NOMO-1 (cell line): ENCODE data around the gene KLHL22.

Experiments
- DNase-seq, 2 experiments: peaks; one replicate each; lab custom pipeline; 2025; ENCODE audit not compliant: unreplicated experiment in 2 of 2; lab: John Stamatoyannopoulos, UW

The KLHL22 gene

DNA sequence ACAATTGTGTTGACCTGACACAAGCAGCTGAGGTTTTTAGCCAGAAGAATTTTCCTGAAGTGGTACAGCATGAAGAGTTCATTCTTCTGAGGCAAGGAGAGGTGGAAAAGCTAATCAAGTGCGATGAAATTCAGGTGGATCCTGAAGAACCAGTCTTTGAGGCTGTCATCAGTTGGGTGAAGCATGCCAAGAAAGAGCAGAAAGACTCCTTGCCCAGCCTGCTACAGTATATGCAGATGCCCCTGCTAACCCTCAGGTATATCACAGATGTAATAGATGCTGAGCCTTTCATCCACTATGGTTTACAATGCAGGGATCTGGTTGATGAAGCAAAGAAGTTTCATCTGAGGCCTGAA lies 45.1 kb downstream of the KLHL22 start:
- no peak for DNase-seq

- DNase-seq = no peak
These were observed 45.6 kb downstream of the KLHL22 start for GRCh38 chr22:20449819-20450550.

DNA sequence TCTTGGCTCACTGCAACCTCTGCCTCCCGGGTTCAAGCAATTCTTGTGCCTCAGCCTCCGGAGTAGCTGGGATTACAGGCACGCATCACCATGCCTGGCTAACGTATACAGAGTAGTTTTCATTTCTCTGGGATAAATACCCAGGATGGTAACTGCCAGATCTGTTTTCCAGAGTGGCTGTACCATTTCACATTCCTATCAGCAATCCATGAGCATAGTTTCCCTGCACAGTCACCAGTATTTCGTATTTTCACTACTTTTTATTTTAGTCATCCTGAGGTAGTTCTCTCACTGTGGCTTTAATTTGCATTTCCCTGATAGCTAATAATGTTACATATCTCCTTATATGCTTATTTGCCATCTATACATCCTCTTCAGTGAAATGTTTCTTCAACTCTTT lies 47.0 kb downstream of the KLHL22 start:
- no peak for DNase-seq

- no peak for DNase-seq
These were observed 49.1 kb downstream of the KLHL22 start for GRCh38 chr22:20446383-20446970.

- no peak for DNase-seq
These were observed 51.3 kb downstream of the KLHL22 start for GRCh38 chr22:20444325-20444724.

DNA sequence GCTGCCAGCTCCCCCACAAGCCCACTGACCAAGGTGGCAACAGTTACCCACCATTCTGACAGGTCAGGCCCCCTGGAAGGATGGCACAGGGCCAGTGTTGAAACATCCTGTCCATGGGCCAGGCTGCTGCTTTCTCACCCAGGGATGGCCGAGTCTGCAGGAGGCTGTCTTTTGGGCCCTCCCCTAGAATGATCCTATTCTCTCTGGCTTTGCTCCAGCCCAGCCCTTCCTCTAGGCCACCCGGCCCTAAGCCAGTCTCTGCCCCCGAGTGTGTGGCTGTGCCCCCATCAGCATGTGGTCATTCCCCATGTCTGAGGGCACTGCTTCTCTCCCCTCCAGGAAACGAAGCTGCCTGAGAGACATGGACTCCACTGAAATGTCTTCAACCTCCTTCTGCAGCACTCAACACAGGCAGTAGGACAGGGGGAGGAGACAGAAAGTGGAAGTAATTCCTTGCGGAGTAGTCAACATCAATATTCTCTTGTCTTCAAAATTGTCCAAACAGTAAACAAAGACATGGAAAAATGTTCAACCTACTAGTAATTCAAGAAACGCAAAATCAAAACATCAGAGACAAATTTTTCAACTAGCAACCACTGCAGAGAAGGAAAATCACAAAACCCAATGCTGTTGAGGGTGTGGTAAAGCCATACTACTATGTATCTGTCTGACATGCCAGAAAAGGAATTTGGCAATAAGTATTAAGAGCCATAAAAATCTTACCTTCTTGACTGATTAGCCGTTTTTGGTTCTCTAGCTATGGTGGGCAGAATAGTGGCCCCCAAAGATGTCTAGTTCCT lies 52.9 kb downstream of the KLHL22 start:
- no peak for DNase-seq

DNA sequence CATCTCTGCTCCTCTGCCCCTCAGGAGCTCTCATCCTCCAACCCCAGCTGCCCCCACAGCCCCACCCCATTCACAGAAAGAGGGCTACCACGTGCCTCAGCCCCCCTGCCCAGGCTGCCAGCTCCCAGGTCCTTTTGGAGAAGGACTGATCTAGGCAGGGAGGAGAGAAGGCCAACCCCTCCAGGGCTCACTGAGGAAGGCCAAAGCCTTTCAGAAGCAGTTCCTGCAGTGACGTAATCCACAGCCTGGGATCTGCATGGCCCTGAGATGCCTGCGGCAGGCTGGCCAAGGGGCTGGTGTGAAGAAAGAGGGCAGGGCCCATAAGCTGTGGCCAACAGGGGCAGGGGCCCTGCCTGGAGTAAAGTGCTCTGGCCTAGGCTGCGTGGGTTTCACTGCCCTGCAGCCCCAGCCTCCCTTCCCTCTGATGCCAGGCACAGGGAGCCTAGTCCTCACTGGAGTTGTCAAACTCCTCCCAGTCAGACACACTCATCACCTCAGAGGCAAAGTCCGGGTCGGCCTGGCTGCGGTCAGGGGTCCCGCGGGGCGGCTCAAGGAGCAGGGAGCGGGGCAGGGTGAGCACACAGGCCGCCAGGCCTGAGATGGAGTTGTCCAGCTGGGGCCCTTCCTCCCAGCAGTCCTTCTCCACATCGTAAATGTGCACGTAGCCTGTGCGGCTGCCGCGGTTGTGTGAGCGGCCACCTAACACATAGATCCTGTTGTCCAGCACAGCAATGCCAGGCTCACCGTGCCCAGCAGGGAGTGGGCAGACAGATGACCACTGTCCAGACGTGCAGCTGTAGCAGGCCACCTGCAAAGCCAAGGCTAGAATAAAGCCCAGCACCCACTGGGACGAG lies 53.7 kb downstream of the KLHL22 start:
- no peak for DNase-seq

- no peak for DNase-seq
These were observed 54.7 kb downstream of the KLHL22 start for GRCh38 chr22:20440637-20441591.

GRCh38 chr22:20439928-20440575 lies 55.5 kb downstream of the KLHL22 start:
- DNase-seq = no peak

GRCh38 chr22:20439556-20439927 lies 56.1 kb downstream of the KLHL22 start:
- DNase-seq = no peak

DNA sequence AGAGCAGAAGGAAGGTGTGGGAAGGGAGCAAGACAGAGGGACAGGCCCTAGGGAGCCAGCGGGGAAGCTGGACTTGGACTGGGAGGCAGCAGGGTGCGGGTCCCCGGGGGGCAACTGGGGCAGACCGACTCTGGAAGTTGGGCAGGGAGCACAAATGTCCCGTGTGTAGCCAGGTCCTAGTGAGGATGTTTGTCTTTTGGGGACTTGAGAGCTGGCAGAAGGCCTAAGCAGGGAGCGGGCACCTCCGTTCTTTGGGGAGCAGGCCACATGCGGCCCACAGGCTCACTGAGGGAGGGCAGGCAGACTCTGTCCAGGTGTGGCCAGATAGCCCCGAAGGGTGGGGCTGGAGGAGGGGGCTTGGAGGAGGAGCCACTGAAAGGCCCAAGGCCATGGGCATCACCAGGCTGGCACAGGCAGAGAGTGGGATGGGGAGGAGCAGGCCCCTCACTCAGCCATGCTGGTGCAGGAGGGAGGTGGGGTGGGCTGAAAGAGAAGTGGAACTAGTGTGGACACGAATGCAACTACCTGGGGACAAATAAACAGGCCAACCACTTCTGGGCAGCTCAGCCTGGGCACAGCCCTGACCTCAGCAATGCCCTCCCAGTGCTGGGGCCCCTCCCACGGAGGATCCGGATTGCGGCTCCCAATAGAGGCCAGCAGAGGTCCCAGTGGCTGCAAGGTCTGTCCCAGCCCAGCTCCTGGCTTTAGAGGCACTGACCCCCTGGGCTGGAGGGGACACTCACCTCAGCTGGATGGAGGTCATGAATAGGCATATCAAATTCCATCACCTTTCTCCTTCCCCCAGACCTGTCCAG lies 56.7 kb downstream of the KLHL22 start:
- no peak for DNase-seq

- DNase-seq = no peak
These were observed 57.2 kb downstream of the KLHL22 start for GRCh38 chr22:20438427-20438677.

- no peak for DNase-seq
These were observed 57.8 kb downstream of the KLHL22 start, which contains the start of gene SCARF2 for GRCh38 chr22:20437613-20438426. Gene SCARF2, minus strand, starts transcription at chr22:20437825. Its CDS starts 71 bp downstream, at chr22:20437754.

DNA sequence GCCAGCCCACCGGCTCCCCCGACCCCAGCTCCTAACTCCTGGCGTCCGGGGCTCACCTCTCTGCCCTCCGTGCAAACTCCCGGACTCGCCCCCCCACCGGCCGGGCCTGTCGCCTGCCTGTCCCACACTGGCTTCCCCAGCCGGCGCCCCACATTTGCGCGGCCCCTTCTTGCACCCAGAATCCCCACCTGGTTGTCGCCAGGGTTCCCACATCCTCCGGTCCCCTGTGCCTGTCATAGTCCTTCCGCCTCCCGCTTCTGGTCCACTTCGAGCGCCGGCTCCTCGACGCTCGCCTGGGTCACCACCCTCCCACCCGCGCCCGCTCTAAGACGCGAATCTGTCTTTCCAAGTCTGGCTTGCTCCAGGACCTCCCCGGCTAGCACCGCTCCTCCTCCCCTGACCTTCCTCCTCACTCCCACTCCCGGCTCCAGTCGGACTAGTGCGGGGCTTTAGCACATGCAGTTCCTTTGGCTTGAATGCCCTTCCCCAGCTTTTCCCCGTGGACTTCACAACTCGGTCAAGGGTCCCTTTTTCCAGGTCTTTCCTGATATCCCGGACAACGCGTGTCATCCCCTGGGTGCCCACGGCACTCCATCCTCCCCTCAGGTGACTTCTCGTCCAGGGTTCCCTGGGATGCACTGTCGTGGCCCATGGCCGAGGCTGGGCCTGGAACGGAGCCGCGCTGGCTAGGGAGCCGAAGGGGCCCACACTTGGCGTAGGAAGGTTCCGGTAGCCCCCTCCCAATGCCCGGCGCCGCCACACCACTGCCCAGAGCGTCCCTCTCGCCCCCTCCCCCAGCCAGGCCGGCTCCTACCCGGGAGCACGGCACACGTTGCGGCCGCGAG lies 58.6 kb downstream of the KLHL22 start:
- DNase-seq = peak in 1 of 2 experiments; percentile 2

GRCh38 chr22:20436307-20436767 lies 59.3 kb downstream of the KLHL22 start:
- DNase-seq = no peak

GRCh38 chr22:20435436-20436306 lies 59.9 kb downstream of the KLHL22 start:
- no peak for DNase-seq
